GM19193 (cell line): ENCODE results near the gene MPST.

Experiments used
- POLR2A ChIP-seq: IDR thresholded peaks from 4 replicates; pipeline ENCODE4 v1.6.1; 2011; ENCODE audit not compliant: insufficient read depth, insufficient read length; ENCODE audit errors: extremely low read depth

The MPST gene

GRCh38 chr22:37043828-37044538 lies 24.4 kb downstream of the MPST start:
- no peak for TF ChIP-seq POLR2A

- no peak for TF ChIP-seq POLR2A
Observed at GRCh38 chr22:37044634-37045625, 25.4 kb downstream of the MPST start.

GRCh38 chr22:37045958-37046357 lies 26.4 kb downstream of the MPST start:
- no peak for TF ChIP-seq POLR2A

- no peak for TF ChIP-seq POLR2A
Observed at GRCh38 chr22:37046589-37046988, 27.0 kb downstream of the MPST start.

GRCh38 chr22:37047006-37047405 lies 27.5 kb downstream of the MPST start:
- TF ChIP-seq POLR2A = no peak

GRCh38 chr22:37048133-37048532 lies 28.6 kb downstream of the MPST start:
- TF ChIP-seq POLR2A = no peak

GRCh38 chr22:37049224-37049623 lies 29.7 kb downstream of the MPST start:
- TF ChIP-seq POLR2A = no peak

GRCh38 chr22:37050913-37051312 lies 31.4 kb downstream of the MPST start:
- TF ChIP-seq POLR2A = no peak

GRCh38 chr22:37051391-37052385 lies 32.1 kb downstream of the MPST start, which contains the start of gene KCTD17:
Gene KCTD17 (plus strand): TSS chr22:37051742. CDS start chr22:37051761, 19 bp downstream.
- TF ChIP-seq POLR2A = peak; percentile 44

- no peak for TF ChIP-seq POLR2A
Observed at GRCh38 chr22:37052386-37053309, 33.1 kb downstream of the MPST start.

- TF ChIP-seq POLR2A = no peak
Observed at GRCh38 chr22:37053310-37054055, 33.9 kb downstream of the MPST start.

GRCh38 chr22:37054056-37054395 lies 34.5 kb downstream of the MPST start:
- TF ChIP-seq POLR2A = no peak
